Esophagus muscularis mucosa (tissue), 4 donors: ENCODE results near the gene C1orf94. TPM values are rescaled to one million over a fixed set of nuclear protein-coding genes. Genes with fewer than 3 reads are reported as not detected.
A peak's percentile ranks its signal among the peaks of the same experiment; 100 is the strongest.

ENCODE experiments used
- DNase-seq: peaks from one replicate; pipeline ENCODE4 v3.0.0-alpha.2; 2017; ENCODE audit errors: extremely low spot score
- H3K27ac ChIP-seq, 4 donors: fragments of 200-600 bp; sonication (generic); replicated peaks in 1 of 4; 1 replicate in 3 of 4; 2 replicates in 1 of 4; pipeline ENCODE4 v1.5.1; 2016 to 2019; ENCODE audit warnings: mild to moderate bottlenecking in 1 of 4
- H3K27me3 ChIP-seq, 4 donors: fragments of 200-600 bp; sonication (generic); one replicate each; pipeline versions ENCODE4 v1.5.1 to v1.6.0; 2016 to 2019
- H3K36me3 ChIP-seq, 4 donors: fragments of 200-600 bp; sonication (generic); one replicate each; pipeline ENCODE4 v1.5.1; 2016 to 2019
- H3K4me1 ChIP-seq, 4 donors: fragments of 200-600 bp; sonication (generic); one replicate each; pipeline ENCODE4 v1.5.1; 2016 to 2019
- H3K4me3 ChIP-seq, 4 donors: fragments of 200-600 bp; sonication (generic); 1 replicate in 2 of 4; 2 replicates in 2 of 4; pipeline ENCODE4 v1.5.1; 2016 to 2019; ENCODE audit warnings: mild to moderate bottlenecking in 4 of 4, moderate library complexity in 1 of 4
- H3K9me3 ChIP-seq, 4 donors: fragments of 200-600 bp; sonication (generic); 1 replicate in 3 of 4; 2 replicates in 1 of 4; pipeline ENCODE4 v1.5.1; 2016 to 2019
- CTCF ChIP-seq, 3 experiments: fragments of 200-600 bp in 2 of 3; fragments of 450-650 bp in 1 of 3; sonication (generic) in 2 of 3; IDR thresholded peaks; one replicate each; pipeline ENCODE4 v1.5.1; 2017 to 2019; ENCODE audit warnings: antibody characterized with exemption in 3 of 3, mild to moderate bottlenecking in 2 of 3, moderate library complexity in 1 of 3
- EP300 ChIP-seq: sonication (generic); formaldehyde crosslinking; IDR thresholded peaks from one replicate; pipeline ENCODE4 v1.6.1; 2017; ENCODE audit warnings: antibody characterized with exemption
- POLR2A ChIP-seq: fragments of 450-650 bp; IDR thresholded peaks from one replicate; pipeline ENCODE4 v1.6.1; 2017; ENCODE audit warnings: antibody characterized with exemption, moderate library complexity, mild to moderate bottlenecking, low read depth
- POLR2AphosphoS5 ChIP-seq, 2 donors: sonication (generic); formaldehyde crosslinking; IDR thresholded peaks; one replicate each; pipeline ENCODE4 v1.6.1; 2017; ENCODE audit warnings: antibody characterized with exemption in 2 of 2
- WGBS: methylation state at CpG from one replicate; pipeline ENCODE4 v1.1.5; 2018; 5-methylcytosine and 5-hydroxymethylcytosine counted together
- intact Hi-C: fragments of 100-400 bp; cut with DNase I; formaldehyde crosslinking; loops from one replicate; pipeline ENCODE4 v1.15.1; 2023
- total RNA-seq, 4 donors: library from RNA; depleted of rRNA; stranded (reverse); fragments of >200 nt; gene quantifications; one replicate each; pipeline versions ENCODE4 v1.1.0 to v1.2.1, GENCODE V29; 2016

Gene C1orf94
- under 1 TPM in 1 of 4 donors, not detected in 3; 0.13 TPM for total RNA-seq

GRCh38 chr1:34176830-34177603 lies at the start of gene C1orf94:
TSS of gene C1orf94 (plus strand) at chr1:34176907. CDS start at chr1:34177790, 883 bp downstream.
- H3K36me3 ChIP-seq = no peaks in the 10 kb centered on the region
- H3K27me3 ChIP-seq = peaks cover 0 to 79% (median 15%) of the 10 kb centered on the region in 4 donors
- H3K9me3 ChIP-seq = no peaks in the 10 kb centered on the region
- no peak within 1 kb of the TSS for H3K27ac ChIP-seq
- intact Hi-C loops = no loop called here
- peak within 1 kb of the TSS in 1 of 4 donors; percentile 0 for H3K4me3 ChIP-seq
- DNase-seq = no peak
- H3K4me1 ChIP-seq = peaks cover 0 to 10% (median 6%) of the 10 kb centered on the region in 4 donors
- TF ChIP-seq POLR2A (no peak), POLR2AphosphoS5 (IDR thresholded peaks at IDR 0.05) (no peak), EP300 (no peak), CTCF (IDR thresholded peaks at IDR 0.05) (no peak)
- WGBS = 2% methylated on average over 16 of the region's 58 CpGs

- H3K27ac ChIP-seq = no peak overlapping the region
- H3K9me3 ChIP-seq = no peaks in the 10 kb centered on the region
- no peaks in the 10 kb centered on the region for H3K36me3 ChIP-seq
- peaks cover 0 to 38% (median 0%) of the 10 kb centered on the region in 4 donors for H3K27me3 ChIP-seq
- no peaks in the 10 kb centered on the region for H3K4me1 ChIP-seq
- intact Hi-C loops = no loop called here
- 79% methylated on average over 15 of the region's 15 CpGs for WGBS
- no peak overlapping the region for H3K4me3 ChIP-seq
- TF ChIP-seq POLR2AphosphoS5 (IDR thresholded peaks at IDR 0.05) (no peak), POLR2A (no peak), EP300 (no peak), CTCF (IDR thresholded peaks at IDR 0.05) (no peak)
- DNase-seq = peak; percentile 86
These were observed 49.4 kb upstream of the C1orf94 start for GRCh38 chr1:34127006-34128000.

- Histone ChIP-seq H3K27ac (no peak overlapping the region), H3K27me3 (peaks cover 0 to 38% (median 0%) of the 10 kb centered on the region in 4 donors), H3K4me3 (no peak overlapping the region), H3K9me3 (no peaks in the 10 kb centered on the region), H3K36me3 (no peaks in the 10 kb centered on the region), H3K4me1 (no peaks in the 10 kb centered on the region)
- intact Hi-C loops = no loop called here
- peak; percentile 57 for DNase-seq
- 85% methylated on average over 8 of the region's 13 CpGs for WGBS
- TF ChIP-seq EP300 (no peak), POLR2A (no peak), CTCF (IDR thresholded peaks at IDR 0.05) (no peak), POLR2AphosphoS5 (IDR thresholded peaks at IDR 0.05) (no peak)
These were observed 48.4 kb upstream of the C1orf94 start for GRCh38 chr1:34128186-34128889.

GRCh38 chr1:34129630-34130029 lies 47.1 kb upstream of the C1orf94 start:
- Histone ChIP-seq H3K27ac (no peak overlapping the region), H3K27me3 (peaks cover 0 to 38% (median 0%) of the 10 kb centered on the region in 4 donors), H3K36me3 (no peaks in the 10 kb centered on the region), H3K4me1 (no peaks in the 10 kb centered on the region), H3K9me3 (no peaks in the 10 kb centered on the region), H3K4me3 (no peak overlapping the region)
- TF ChIP-seq POLR2A (no peak), POLR2AphosphoS5 (IDR thresholded peaks at IDR 0.05) (no peak), CTCF (IDR thresholded peaks at IDR 0.05) (no peak)
- 81% methylated on average over 6 of the region's 6 CpGs for WGBS
- DNase-seq = no peak
- intact Hi-C loops = no loop called here
